ENCODE measurements around the gene RABGGTA.

DNA sequence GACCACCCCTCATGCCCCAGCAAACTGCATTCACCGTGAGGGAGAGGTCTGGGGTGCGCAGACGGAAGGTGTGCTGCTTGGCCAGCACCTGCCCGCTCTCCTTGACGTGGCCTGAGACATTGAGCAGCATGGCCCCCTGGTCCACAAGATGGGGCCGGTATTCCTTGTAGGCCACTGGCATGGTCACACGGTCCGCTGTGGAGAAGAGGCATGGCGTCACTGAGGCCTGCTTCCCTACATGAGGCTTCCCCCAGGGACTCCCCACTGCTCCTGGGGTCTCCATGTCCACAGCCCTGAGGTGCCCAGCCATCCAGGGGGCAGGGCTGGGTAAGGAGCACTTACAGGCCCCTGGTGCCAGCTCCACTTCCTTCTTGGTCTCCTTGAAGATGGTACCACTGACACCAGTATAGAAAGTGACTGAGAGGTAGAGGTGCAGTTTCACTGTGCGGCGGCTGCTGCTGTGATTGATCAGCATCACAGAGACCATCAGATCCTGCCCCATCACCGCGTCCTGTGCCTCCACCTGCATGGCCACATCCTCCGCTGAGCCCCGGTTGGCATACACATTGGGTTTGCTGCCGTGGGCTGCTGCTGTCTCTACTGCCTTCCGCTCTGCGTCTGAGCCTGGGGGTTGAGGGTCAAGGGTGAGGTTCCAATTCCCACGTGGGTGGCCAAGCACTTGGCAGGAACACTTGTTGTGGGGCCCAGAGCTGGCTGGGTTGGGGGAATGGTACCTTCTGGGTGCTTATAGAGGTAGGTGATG lies 16.6 kb downstream of the RABGGTA start:
- TF ChIP-seq, protein P1, sequence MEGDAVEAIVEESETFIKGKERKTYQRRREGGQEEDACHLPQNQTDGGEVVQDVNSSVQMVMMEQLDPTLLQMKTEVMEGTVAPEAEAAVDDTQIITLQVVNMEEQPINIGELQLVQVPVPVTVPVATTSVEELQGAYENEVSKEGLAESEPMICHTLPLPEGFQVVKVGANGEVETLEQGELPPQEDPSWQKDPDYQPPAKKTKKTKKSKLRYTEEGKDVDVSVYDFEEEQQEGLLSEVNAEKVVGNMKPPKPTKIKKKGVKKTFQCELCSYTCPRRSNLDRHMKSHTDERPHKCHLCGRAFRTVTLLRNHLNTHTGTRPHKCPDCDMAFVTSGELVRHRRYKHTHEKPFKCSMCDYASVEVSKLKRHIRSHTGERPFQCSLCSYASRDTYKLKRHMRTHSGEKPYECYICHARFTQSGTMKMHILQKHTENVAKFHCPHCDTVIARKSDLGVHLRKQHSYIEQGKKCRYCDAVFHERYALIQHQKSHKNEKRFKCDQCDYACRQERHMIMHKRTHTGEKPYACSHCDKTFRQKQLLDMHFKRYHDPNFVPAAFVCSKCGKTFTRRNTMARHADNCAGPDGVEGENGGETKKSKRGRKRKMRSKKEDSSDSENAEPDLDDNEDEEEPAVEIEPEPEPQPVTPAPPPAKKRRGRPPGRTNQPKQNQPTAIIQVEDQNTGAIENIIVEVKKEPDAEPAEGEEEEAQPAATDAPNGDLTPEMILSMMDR (IDR thresholded peaks at IDR 0.05; ENCODE audit: low read length) = no peak
- TF ChIP-seq EZH2 (optimal IDR thresholded peaks at IDR 0.05; ENCODE audit: low read depth, low read length) (no peak), EZH2phosphoT487 (IDR thresholded peaks at IDR 0.05; ENCODE audit: low read length) (no peak)
